Ishikawa (cell line): ENCODE results near the gene PRKCZ.

Source experiments
- CEBPB ChIP-seq: IDR thresholded peaks from 2 replicates; pipeline ENCODE4 v1.6.1; 2012
- CREB1 ChIP-seq: IDR thresholded peaks from 2 replicates; pipeline ENCODE4 v1.6.1; 2012; ENCODE audit warnings: low read depth
- EGR1 ChIP-seq: IDR thresholded peaks from 2 replicates; pipeline ENCODE4 v1.6.1; 2012
- EP300 ChIP-seq: IDR thresholded peaks from 2 replicates; pipeline ENCODE4 v1.6.1; 2012; ENCODE audit warnings: borderline replicate concordance
- FOXM1 ChIP-seq: IDR thresholded peaks from 2 replicates; pipeline ENCODE4 v1.6.1; 2012; ENCODE audit warnings: low read depth, borderline replicate concordance
- MAX ChIP-seq: IDR thresholded peaks from 2 replicates; pipeline ENCODE4 v1.6.1; 2012
- NFIC ChIP-seq: IDR thresholded peaks from 2 replicates; pipeline ENCODE4 v1.6.1; 2012
- RAD21 ChIP-seq: IDR thresholded peaks from 2 replicates; pipeline ENCODE4 v1.6.1; 2012; ENCODE audit warnings: low read depth
- REST ChIP-seq: IDR thresholded peaks from 2 replicates; pipeline ENCODE4 v1.6.1; 2012; ENCODE audit warnings: low read depth, mild to moderate bottlenecking
- TAF1 ChIP-seq: IDR thresholded peaks from 2 replicates; pipeline ENCODE4 v1.6.1; 2012; ENCODE audit warnings: low read depth, mild to moderate bottlenecking
- TCF12 ChIP-seq: IDR thresholded peaks from 2 replicates; pipeline ENCODE4 v1.6.1; 2012; ENCODE audit warnings: low read depth
- TEAD4 ChIP-seq: IDR thresholded peaks from 2 replicates; pipeline ENCODE4 v1.6.1; 2012
- USF1 ChIP-seq: IDR thresholded peaks from 2 replicates; pipeline ENCODE4 v1.6.1; 2012
- YY1 ChIP-seq: IDR thresholded peaks from 2 replicates; pipeline ENCODE4 v1.6.1; 2012; ENCODE audit warnings: low read depth
- ZBTB7A ChIP-seq: IDR thresholded peaks from 2 replicates; pipeline ENCODE4 v1.6.1; 2012; ENCODE audit warnings: low read depth

Gene PRKCZ

GRCh38 chr1:2070800-2071530, 20.8 kb downstream of the PRKCZ start:
- TF ChIP-seq EP300 = no peak
- no peak for TF ChIP-seq NFIC
- TF ChIP-seq REST = no peak
- TF ChIP-seq TEAD4 = no peak
- TF ChIP-seq FOXM1 = no peak
- TF ChIP-seq CREB1 = no peak
- no peak for TF ChIP-seq TCF12
- TF ChIP-seq CEBPB = no peak
- no peak for TF ChIP-seq TAF1
- TF ChIP-seq USF1 = no peak
- no peak for TF ChIP-seq RAD21
- no peak for TF ChIP-seq YY1
- TF ChIP-seq MAX = no peak
- TF ChIP-seq EGR1 = no peak
- no peak for TF ChIP-seq ZBTB7A

- TF ChIP-seq ZBTB7A (no peak), TCF12 (no peak), CREB1 (no peak), RAD21 (no peak), TEAD4 (no peak), EP300 (no peak), FOXM1 (no peak), USF1 (no peak), EGR1 (no peak), MAX (no peak), TAF1 (no peak), YY1 (no peak), REST (no peak), CEBPB (no peak), NFIC (no peak)
Observed at GRCh38 chr1:2072109-2072806, 22.0 kb downstream of the PRKCZ start.

- no peak for TF ChIP-seq CEBPB
- no peak for TF ChIP-seq CREB1
- TF ChIP-seq RAD21 = no peak
- no peak for TF ChIP-seq TCF12
- no peak for TF ChIP-seq TEAD4
- TF ChIP-seq ZBTB7A = no peak
- TF ChIP-seq FOXM1 = no peak
- TF ChIP-seq MAX = no peak
- TF ChIP-seq USF1 = no peak
- TF ChIP-seq REST = no peak
Observed at GRCh38 chr1:2072891-2073290, 22.7 kb downstream of the PRKCZ start.
